Body of pancreas (tissue), 4 donors: Measurements from ENCODE around the gene ADK. TPM values are rescaled to one million over a fixed set of nuclear protein-coding genes. Genes with fewer than 3 reads are reported as not detected.

Experiments
- ATAC-seq: fragments of 150-250 bp; one replicate; pipeline ENCODE4 v1.9.1; 2016
- DNase-seq, 4 donors: peaks; one replicate each; pipeline ENCODE4 v3.0.0-alpha.2; 2019
- H3K27ac ChIP-seq, 4 donors: fragments of 200-600 bp; sonication (generic); 1 replicate in 3 of 4; 2 replicates in 1 of 4; pipeline versions ENCODE4 v1.5.1 to v1.6.1; 2016 to 2019; ENCODE audit warnings: mild to moderate bottlenecking in 1 of 4, mixed read lengths in 1 of 4, moderate library complexity in 1 of 4
- H3K27me3 ChIP-seq, 2 donors: fragments of 200-600 bp; sonication (generic); one replicate each; pipeline ENCODE4 v1.6.0; 2016; ENCODE audit warnings: mild to moderate bottlenecking in 1 of 2
- H3K36me3 ChIP-seq, 2 donors: fragments of 200-600 bp; sonication (generic); replicated peaks in 1 of 2; 2 replicates each; pipeline ENCODE4 v1.5.1; 2016; ENCODE audit warnings: low read depth in 2 of 2; ENCODE audit not compliant: insufficient read depth in 1 of 2
- H3K4me1 ChIP-seq: fragments of 200-600 bp; sonication (generic); one replicate; pipeline ENCODE4 v1.6.0; 2016
- H3K4me3 ChIP-seq, 2 donors: fragments of 200-600 bp; sonication (generic); 1 replicate in 1 of 2; 2 replicates in 1 of 2; pipeline ENCODE4 v1.5.1; 2016 to 2019
- H3K9me3 ChIP-seq, 3 donors: fragments of 200-600 bp; sonication (generic); 1 replicate in 2 of 3; 2 replicates in 1 of 3; pipeline ENCODE4 v1.5.1; 2016
- POLR2A ChIP-seq, 3 donors: fragments of 450-650 bp; IDR thresholded peaks; one replicate each; pipeline ENCODE4 v1.6.1; 2016; ENCODE audit warnings: antibody characterized with exemption in 3 of 3, mild to moderate bottlenecking in 2 of 3
- WGBS, 2 donors: methylation state at CpG; one replicate each; pipeline ENCODE4 v1.1.5; 2017; 5-methylcytosine and 5-hydroxymethylcytosine counted together
- intact Hi-C: fragments of 100-400 bp; cut with DNase I; formaldehyde crosslinking; loops from one replicate; pipeline ENCODE4 v1.15.1; 2023
- total RNA-seq, 2 donors: library from RNA; depleted of rRNA; stranded (reverse); fragments of >200 nt; gene quantifications; one replicate each; pipeline ENCODE4 v1.1.0, GENCODE V29; 2016
- TF ChIP-seq, protein P1 (sequence below), 7 experiments: fragments of 450-650 bp in 4 of 7; fragments of 200-600 bp in 3 of 7; sonication (generic) in 3 of 7; IDR thresholded peaks; one replicate each; pipeline ENCODE4 v1.5.1; 2016 to 2019; ENCODE audit warnings: antibody characterized with exemption in 7 of 7

The ADK gene
- total RNA-seq, 2 donors from 2014 or later: 12.9 to 18.7 TPM

DNA sequence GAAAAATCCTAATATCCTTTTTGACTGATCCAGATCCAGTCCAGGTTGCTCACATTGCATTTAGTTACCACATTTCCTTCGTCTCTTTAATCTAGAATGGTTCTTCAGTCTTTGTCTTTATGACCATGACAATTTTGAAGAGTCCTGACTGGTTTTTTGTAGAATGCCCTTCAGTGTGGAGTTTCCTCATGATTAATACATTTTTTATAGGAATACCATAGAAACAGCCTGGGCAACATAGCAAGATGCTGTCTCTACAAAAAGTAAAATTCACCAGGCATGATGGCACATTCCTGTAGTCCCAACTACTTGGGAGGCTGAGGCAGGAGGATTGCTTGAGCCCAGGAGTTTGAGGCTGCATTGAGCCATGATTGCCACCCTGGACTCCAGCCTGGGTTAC is 390.4 kb downstream of the ADK start:
- 96 to 100% methylated on average over 1 of the region's 1 CpG for WGBS, 2 donors
- no peak for ATAC-seq
- no peaks in the 10 kb centered on the region for H3K9me3 ChIP-seq
- no peak overlapping the region for H3K27ac ChIP-seq
- no peak for DNase-seq
- H3K4me1 ChIP-seq: no peaks in the 10 kb centered on the region
- intact Hi-C loops: no loop called here
- H3K4me3 ChIP-seq: no peak overlapping the region
- no peaks in the 10 kb centered on the region for H3K27me3 ChIP-seq
- H3K36me3 ChIP-seq: no peaks in the 10 kb centered on the region
- no peak for TF ChIP-seq POLR2A (IDR thresholded peaks at IDR 0.05)
- TF ChIP-seq, protein P1, sequence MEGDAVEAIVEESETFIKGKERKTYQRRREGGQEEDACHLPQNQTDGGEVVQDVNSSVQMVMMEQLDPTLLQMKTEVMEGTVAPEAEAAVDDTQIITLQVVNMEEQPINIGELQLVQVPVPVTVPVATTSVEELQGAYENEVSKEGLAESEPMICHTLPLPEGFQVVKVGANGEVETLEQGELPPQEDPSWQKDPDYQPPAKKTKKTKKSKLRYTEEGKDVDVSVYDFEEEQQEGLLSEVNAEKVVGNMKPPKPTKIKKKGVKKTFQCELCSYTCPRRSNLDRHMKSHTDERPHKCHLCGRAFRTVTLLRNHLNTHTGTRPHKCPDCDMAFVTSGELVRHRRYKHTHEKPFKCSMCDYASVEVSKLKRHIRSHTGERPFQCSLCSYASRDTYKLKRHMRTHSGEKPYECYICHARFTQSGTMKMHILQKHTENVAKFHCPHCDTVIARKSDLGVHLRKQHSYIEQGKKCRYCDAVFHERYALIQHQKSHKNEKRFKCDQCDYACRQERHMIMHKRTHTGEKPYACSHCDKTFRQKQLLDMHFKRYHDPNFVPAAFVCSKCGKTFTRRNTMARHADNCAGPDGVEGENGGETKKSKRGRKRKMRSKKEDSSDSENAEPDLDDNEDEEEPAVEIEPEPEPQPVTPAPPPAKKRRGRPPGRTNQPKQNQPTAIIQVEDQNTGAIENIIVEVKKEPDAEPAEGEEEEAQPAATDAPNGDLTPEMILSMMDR (IDR thresholded peaks at IDR 0.05): no peak

DNA sequence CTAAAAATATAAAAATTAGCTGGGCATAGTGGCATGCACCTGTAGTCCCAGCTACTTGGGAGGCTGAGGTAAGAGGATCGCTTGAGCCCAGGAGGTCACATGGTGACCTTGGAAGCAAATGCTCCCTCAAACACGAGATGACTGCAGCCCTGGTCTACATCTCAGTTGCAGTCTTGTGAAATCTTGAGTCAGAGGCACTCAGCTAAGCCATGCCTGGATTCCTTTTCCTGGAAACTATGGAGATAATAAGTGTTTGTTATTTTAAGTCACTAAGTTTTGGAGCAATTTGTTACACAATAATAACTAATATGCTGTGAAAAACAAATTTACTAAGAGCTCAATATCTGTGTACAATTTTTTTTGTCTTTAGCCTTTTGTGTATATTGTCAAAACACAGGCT is 391.1 kb downstream of the ADK start:
- peak; percentile 53 for ATAC-seq
- Histone ChIP-seq H3K4me3 (no peak overlapping the region), H3K27me3 (no peaks in the 10 kb centered on the region), H3K36me3 (no peaks in the 10 kb centered on the region), H3K27ac (no peak overlapping the region), H3K9me3 (no peaks in the 10 kb centered on the region), H3K4me1 (no peaks in the 10 kb centered on the region)
- TF ChIP-seq, protein P1 (IDR thresholded peaks at IDR 0.05): no peak
- intact Hi-C loops: no loop called here
- 57 to 61% methylated on average over 2 of the region's 2 CpGs for WGBS, 2 donors
- peak in 2 of 4 donors; percentile 13 to 25 for DNase-seq

DNA sequence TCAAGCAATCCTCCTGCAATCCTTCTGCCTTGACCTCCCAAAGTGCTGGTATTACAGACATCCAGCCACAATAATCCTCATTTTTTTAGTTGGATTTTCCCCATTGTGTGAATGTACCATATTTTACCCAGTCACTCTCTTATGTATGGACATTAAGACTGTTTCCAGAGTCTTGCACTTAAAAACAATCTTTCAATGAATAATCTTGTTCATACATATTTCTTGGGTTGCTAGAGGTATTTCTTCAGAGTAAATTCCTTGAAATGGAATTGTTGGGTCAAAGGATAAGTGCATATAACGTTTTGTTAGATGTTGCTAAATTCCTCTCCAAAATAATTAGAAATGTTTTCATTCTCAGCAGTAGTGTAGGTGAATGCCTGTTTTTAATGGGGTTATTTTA is 392.3 kb downstream of the ADK start:
- H3K27ac ChIP-seq: no peak overlapping the region
- WGBS, 2 donors: 79 to 89% methylated on average over 1 of the region's 1 CpG
- intact Hi-C loops: no loop called here
- H3K4me3 ChIP-seq: no peak overlapping the region
- H3K9me3 ChIP-seq: no peaks in the 10 kb centered on the region
- no peaks in the 10 kb centered on the region for H3K36me3 ChIP-seq
- TF ChIP-seq, protein P1 (IDR thresholded peaks at IDR 0.05): no peak
- TF ChIP-seq POLR2A (IDR thresholded peaks at IDR 0.05): no peak
- no peaks in the 10 kb centered on the region for H3K27me3 ChIP-seq
- H3K4me1 ChIP-seq: no peaks in the 10 kb centered on the region
- DNase-seq (no peak), ATAC-seq (no peak)

DNA sequence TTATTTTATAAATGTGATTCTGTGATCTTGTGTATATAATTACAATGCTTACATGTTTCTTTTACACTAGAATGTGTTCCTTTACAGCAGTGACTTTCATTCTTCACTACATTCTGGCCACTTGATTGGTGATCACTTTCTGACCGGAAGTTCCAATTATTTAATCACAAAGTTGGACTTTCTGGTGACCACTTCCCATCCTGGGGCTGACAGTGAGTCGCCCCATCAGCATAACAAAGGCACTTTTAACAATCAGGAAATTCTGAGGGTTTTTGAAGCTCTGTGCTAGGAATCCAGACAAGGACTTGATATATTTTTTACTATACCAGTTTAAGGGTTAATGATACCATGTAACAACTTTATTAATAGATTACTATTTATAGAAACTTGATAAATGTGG is 393.1 kb downstream of the ADK start:
- WGBS, 2 donors: 95 to 96% methylated on average over 2 of the region's 2 CpGs
- Histone ChIP-seq H3K36me3 (no peaks in the 10 kb centered on the region), H3K27me3 (no peaks in the 10 kb centered on the region), H3K27ac (no peak overlapping the region), H3K9me3 (no peaks in the 10 kb centered on the region), H3K4me3 (no peak overlapping the region), H3K4me1 (peaks cover 5% of the 10 kb centered on the region)
- intact Hi-C loops: no loop called here
- no peak for DNase-seq
- ATAC-seq: no peak
- TF ChIP-seq, protein P1 (IDR thresholded peaks at IDR 0.05): no peak
- no peak for TF ChIP-seq POLR2A (IDR thresholded peaks at IDR 0.05)

DNA sequence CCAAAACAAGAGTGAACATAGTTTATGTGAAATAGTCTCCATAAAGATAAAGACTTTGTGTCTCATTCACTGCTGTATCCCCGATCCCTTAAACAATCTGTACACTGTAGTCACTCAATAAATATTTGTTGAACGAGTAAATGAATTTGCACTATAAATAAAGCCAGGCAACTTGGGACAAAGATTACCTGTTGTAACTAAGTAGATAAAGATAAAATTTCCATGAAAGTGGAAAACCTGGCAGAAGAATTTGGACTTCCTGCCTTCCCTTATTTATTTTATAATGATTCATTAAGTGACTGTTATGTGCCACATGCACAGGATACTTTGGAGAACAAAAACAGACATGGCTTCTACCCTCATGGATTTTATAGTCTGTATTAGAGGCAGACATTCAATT is 397.7 kb downstream of the ADK start:
- TF ChIP-seq, protein P1 (IDR thresholded peaks at IDR 0.05): no peak
- no peak for TF ChIP-seq POLR2A (IDR thresholded peaks at IDR 0.05)
- H3K4me1 ChIP-seq: peaks cover 5% of the 10 kb centered on the region
- H3K27me3 ChIP-seq: no peaks in the 10 kb centered on the region
- H3K9me3 ChIP-seq: no peaks in the 10 kb centered on the region
- H3K36me3 ChIP-seq: no peaks in the 10 kb centered on the region
- no peak overlapping the region for H3K27ac ChIP-seq
- no peak for DNase-seq
- ATAC-seq: no peak
- no peak overlapping the region for H3K4me3 ChIP-seq
- 20 to 37% methylated on average over 2 of the region's 2 CpGs for WGBS, 2 donors
- intact Hi-C loops: no loop called here
